Adrenal gland (tissue), 5 donors: ENCODE data around the gene LRFN5.

ENCODE experiments used
- POLR2A ChIP-seq, 2 donors: fragments of 450-650 bp; IDR thresholded peaks; one replicate each; pipeline ENCODE4 v1.6.1; 2017; ENCODE audit warnings: antibody characterized with exemption in 2 of 2, mild to moderate bottlenecking in 2 of 2, moderate library complexity in 1 of 2
- TF ChIP-seq, protein P1 (sequence below), 6 experiments: fragments of 450-650 bp in 4 of 6; fragments of 200-600 bp in 2 of 6; sonication (generic) in 1 of 6; IDR thresholded peaks; 1 replicate in 5 of 6; 2 replicates in 1 of 6; pipeline versions ENCODE4 v1.5.1 to v1.8.0; 2016 to 2021; ENCODE audit warnings: antibody characterized with exemption in 6 of 6, mild to moderate bottlenecking in 2 of 6, moderate library complexity in 1 of 6
- donor health status: DM: no; HTN: no; CAD: no.

GRCh38 chr14:41623736-41624135 lies 17.1 kb downstream of the LRFN5 start:
- TF ChIP-seq, protein P1, sequence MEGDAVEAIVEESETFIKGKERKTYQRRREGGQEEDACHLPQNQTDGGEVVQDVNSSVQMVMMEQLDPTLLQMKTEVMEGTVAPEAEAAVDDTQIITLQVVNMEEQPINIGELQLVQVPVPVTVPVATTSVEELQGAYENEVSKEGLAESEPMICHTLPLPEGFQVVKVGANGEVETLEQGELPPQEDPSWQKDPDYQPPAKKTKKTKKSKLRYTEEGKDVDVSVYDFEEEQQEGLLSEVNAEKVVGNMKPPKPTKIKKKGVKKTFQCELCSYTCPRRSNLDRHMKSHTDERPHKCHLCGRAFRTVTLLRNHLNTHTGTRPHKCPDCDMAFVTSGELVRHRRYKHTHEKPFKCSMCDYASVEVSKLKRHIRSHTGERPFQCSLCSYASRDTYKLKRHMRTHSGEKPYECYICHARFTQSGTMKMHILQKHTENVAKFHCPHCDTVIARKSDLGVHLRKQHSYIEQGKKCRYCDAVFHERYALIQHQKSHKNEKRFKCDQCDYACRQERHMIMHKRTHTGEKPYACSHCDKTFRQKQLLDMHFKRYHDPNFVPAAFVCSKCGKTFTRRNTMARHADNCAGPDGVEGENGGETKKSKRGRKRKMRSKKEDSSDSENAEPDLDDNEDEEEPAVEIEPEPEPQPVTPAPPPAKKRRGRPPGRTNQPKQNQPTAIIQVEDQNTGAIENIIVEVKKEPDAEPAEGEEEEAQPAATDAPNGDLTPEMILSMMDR (IDR thresholded peaks at IDR 0.05) = no peak
- TF ChIP-seq POLR2A (IDR thresholded peaks at IDR 0.05) = no peak
